Measurements from ENCODE around the gene CCDC200.
"Not testable (repeated sequence)": the region's sequence is repeated elsewhere in the genome, so short reads cannot be mapped to it uniquely, and the experiment has no call there.

DNA sequence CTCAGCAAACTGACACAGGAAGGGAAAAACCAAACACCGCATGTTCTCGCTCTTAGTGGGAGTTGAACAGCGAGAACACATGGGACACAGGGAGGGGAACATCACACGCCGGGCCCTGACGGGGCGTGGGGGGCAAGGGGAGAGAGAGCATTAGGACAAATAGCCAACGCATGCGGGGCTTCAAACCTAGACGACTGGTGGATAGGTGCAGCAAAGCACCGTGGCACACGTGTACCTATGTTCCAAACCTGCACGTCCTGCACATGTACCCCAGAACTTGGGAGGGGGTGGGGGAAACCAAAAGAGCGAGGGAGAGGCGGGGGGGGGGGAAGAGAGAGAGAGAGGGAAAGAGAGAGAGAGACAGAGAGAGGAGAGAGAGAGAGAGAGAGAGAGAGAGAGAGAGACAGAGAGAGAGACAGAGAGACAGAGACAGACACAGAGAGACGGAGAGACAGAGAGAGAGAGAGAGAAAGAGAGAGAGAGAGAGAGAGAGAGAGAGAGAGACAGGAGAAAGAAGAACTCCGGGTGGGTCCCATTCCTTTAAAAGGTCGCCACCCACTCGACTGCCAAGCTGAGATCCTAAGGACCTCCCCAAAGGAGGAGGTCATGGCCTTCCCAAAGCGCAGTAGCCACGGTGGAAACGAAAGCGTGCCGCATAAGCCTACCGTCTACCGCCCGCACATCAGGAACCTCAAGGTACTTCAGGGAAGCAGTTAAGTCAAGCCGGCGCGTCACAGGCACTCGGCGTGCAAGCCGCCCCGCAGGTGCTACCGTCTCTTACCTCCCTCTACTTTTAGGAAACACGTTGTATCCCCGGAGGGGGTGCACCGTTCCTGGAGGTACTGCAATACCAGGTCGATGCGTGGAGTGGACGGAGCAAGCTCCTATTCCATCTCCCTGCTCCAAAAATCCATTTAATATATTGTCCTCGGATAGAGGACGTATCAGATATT, 42.4 kb upstream of the CCDC200 start:
- TF ChIP-seq, protein P1, sequence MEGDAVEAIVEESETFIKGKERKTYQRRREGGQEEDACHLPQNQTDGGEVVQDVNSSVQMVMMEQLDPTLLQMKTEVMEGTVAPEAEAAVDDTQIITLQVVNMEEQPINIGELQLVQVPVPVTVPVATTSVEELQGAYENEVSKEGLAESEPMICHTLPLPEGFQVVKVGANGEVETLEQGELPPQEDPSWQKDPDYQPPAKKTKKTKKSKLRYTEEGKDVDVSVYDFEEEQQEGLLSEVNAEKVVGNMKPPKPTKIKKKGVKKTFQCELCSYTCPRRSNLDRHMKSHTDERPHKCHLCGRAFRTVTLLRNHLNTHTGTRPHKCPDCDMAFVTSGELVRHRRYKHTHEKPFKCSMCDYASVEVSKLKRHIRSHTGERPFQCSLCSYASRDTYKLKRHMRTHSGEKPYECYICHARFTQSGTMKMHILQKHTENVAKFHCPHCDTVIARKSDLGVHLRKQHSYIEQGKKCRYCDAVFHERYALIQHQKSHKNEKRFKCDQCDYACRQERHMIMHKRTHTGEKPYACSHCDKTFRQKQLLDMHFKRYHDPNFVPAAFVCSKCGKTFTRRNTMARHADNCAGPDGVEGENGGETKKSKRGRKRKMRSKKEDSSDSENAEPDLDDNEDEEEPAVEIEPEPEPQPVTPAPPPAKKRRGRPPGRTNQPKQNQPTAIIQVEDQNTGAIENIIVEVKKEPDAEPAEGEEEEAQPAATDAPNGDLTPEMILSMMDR (IDR thresholded peaks at IDR 0.05; ENCODE audit: poor library complexity), result not testable (repeated sequence)
- TF ChIP-seq EZH2 (IDR thresholded peaks at IDR 0.05; ENCODE audit: borderline replicate concordance), result not testable (repeated sequence)

Measured in hepatocyte (in vitro differentiated cells).